Activated T-cell treated with anti-CD3 and anti-CD28 coated beads, Interleukin-2, amount 50 U/mL, for 24 hours (primary cell): Measurements from ENCODE around the gene BNC2.
"Not testable (repeated sequence)": the region's sequence is repeated elsewhere in the genome, so short reads cannot be mapped to it uniquely, and the experiment has no call there.

Source experiments
- DNase-seq: peaks from one replicate; pipeline ENCODE4 v3.0.0-alpha.2; 2020
- H3K27ac Mint-ChIP-seq: 2 replicates; pipeline ENCODE4 v1.8.0; 2020; ENCODE audit warnings: mild to moderate bottlenecking, mixed read lengths
- H3K27me3 Mint-ChIP-seq: 2 replicates; pipeline ENCODE4 v1.8.0; 2020; ENCODE audit warnings: mixed read lengths
- H3K36me3 Mint-ChIP-seq: 2 replicates; pipeline ENCODE4 v1.8.0; 2020; ENCODE audit warnings: low read depth, mixed read lengths
- H3K4me1 Mint-ChIP-seq: 2 replicates; pipeline ENCODE4 v1.8.0; 2020; ENCODE audit warnings: low read depth, mixed read lengths
- H3K4me3 Mint-ChIP-seq: 2 replicates; pipeline ENCODE4 v1.8.0; 2020; ENCODE audit warnings: mild to moderate bottlenecking, moderate library complexity, mixed read lengths
- H3K9me3 Mint-ChIP-seq: 2 replicates; pipeline ENCODE4 v1.8.0; 2020; ENCODE audit warnings: mixed read lengths

Gene BNC2

GRCh38 chr9:16870596-16871335 lies at the start of gene BNC2:
Gene BNC2, minus strand, starts transcription at chr9:16870670. Its CDS starts 22 bp downstream, at chr9:16870648.
- DNase-seq: no peak
- Mint-ChIP-seq H3K36me3 (no peaks in the 10 kb centered on the region), H3K4me1 (peaks cover 5% of the 10 kb centered on the region), H3K4me3 (peak within 1 kb of the TSS; percentile 41), H3K9me3 (peaks cover 7% of the 10 kb centered on the region), H3K27ac (no peak within 1 kb of the TSS), H3K27me3 (peaks cover 47% of the 10 kb centered on the region)

GRCh38 chr9:16918920-16919319 lies 48.5 kb upstream of the BNC2 start:
- H3K9me3 Mint-ChIP-seq: peaks cover 14% of the 10 kb centered on the region
- no peak overlapping the region for H3K4me3 Mint-ChIP-seq

GRCh38 chr9:16915126-16915831 lies 44.8 kb upstream of the BNC2 start:
- Mint-ChIP-seq H3K27ac (no peak overlapping the region), H3K36me3 (no peaks in the 10 kb centered on the region), H3K27me3 (no peaks in the 10 kb centered on the region), H3K4me1 (no peaks in the 10 kb centered on the region), H3K4me3 (no peak overlapping the region), H3K9me3 (peaks cover 12% of the 10 kb centered on the region)
- no peak for DNase-seq

More at GRCh38 chr9:16918920-16919319, 48.5 kb upstream of the BNC2 start:
- DNase-seq: no peak
- Mint-ChIP-seq H3K27ac (no peak overlapping the region), H3K36me3 (no peaks in the 10 kb centered on the region), H3K27me3 (no peaks in the 10 kb centered on the region), H3K4me1 (no peaks in the 10 kb centered on the region)

- H3K27ac Mint-ChIP-seq: no peak overlapping the region
- H3K4me1 Mint-ChIP-seq: no peaks in the 10 kb centered on the region
- no peak overlapping the region for H3K4me3 Mint-ChIP-seq
- peaks cover 2% of the 10 kb centered on the region for H3K9me3 Mint-ChIP-seq
- H3K36me3 Mint-ChIP-seq: no peaks in the 10 kb centered on the region
- H3K27me3 Mint-ChIP-seq: no peaks in the 10 kb centered on the region
- no peak for DNase-seq
Observed at GRCh38 chr9:16912197-16912596, 41.7 kb upstream of the BNC2 start.

- DNase-seq, H3K4me1 Mint-ChIP-seq, H3K27ac Mint-ChIP-seq: not testable (repeated sequence)
Observed at GRCh38 chr9:16908206-16908605, 37.7 kb upstream of the BNC2 start.

GRCh38 chr9:16904655-16905054 lies 34.2 kb upstream of the BNC2 start:
- Mint-ChIP-seq H3K27ac (no peak overlapping the region), H3K4me1 (no peaks in the 10 kb centered on the region), H3K36me3 (no peaks in the 10 kb centered on the region), H3K4me3 (no peak overlapping the region), H3K27me3 (no peaks in the 10 kb centered on the region), H3K9me3 (peaks cover 4% of the 10 kb centered on the region)
- no peak for DNase-seq

More at GRCh38 chr9:16908206-16908605, 37.7 kb upstream of the BNC2 start:
- not testable (repeated sequence) for H3K4me3 Mint-ChIP-seq, H3K27me3 Mint-ChIP-seq, H3K9me3 Mint-ChIP-seq, H3K36me3 Mint-ChIP-seq

- no peaks in the 10 kb centered on the region for H3K36me3 Mint-ChIP-seq
- no peak overlapping the region for H3K27ac Mint-ChIP-seq
- peaks cover 9% of the 10 kb centered on the region for H3K9me3 Mint-ChIP-seq
- no peak for DNase-seq
- no peaks in the 10 kb centered on the region for H3K4me1 Mint-ChIP-seq
- no peaks in the 10 kb centered on the region for H3K27me3 Mint-ChIP-seq
- no peak overlapping the region for H3K4me3 Mint-ChIP-seq
Observed at GRCh38 chr9:16901590-16901989, 31.1 kb upstream of the BNC2 start.

GRCh38 chr9:16899606-16900005 lies 29.1 kb upstream of the BNC2 start:
- no peaks in the 10 kb centered on the region for H3K36me3 Mint-ChIP-seq
- no peaks in the 10 kb centered on the region for H3K27me3 Mint-ChIP-seq
- no peak for DNase-seq
- no peaks in the 10 kb centered on the region for H3K4me1 Mint-ChIP-seq
- H3K27ac Mint-ChIP-seq: no peak overlapping the region
- peaks cover 9% of the 10 kb centered on the region for H3K9me3 Mint-ChIP-seq
- no peak overlapping the region for H3K4me3 Mint-ChIP-seq

GRCh38 chr9:16898464-16898863 lies 28.0 kb upstream of the BNC2 start:
- no peak for DNase-seq
- Mint-ChIP-seq H3K4me3 (no peak overlapping the region), H3K36me3 (no peaks in the 10 kb centered on the region), H3K9me3 (peaks cover 9% of the 10 kb centered on the region), H3K27ac (no peak overlapping the region), H3K27me3 (no peaks in the 10 kb centered on the region), H3K4me1 (no peaks in the 10 kb centered on the region)

- DNase-seq: no peak
- Mint-ChIP-seq H3K36me3 (no peaks in the 10 kb centered on the region), H3K27me3 (no peaks in the 10 kb centered on the region), H3K4me1 (no peaks in the 10 kb centered on the region), H3K9me3 (peaks cover 14% of the 10 kb centered on the region), H3K27ac (no peak overlapping the region), H3K4me3 (no peak overlapping the region)
Observed at GRCh38 chr9:16888594-16888993, 18.1 kb upstream of the BNC2 start.

- Mint-ChIP-seq H3K4me1 (no peaks in the 10 kb centered on the region), H3K9me3 (peaks cover 27% of the 10 kb centered on the region), H3K27ac (no peak overlapping the region), H3K4me3 (no peak overlapping the region), H3K36me3 (no peaks in the 10 kb centered on the region), H3K27me3 (no peaks in the 10 kb centered on the region)
- no peak for DNase-seq
Observed at GRCh38 chr9:16885931-16886330, 15.5 kb upstream of the BNC2 start.

GRCh38 chr9:16884952-16885513 lies 14.6 kb upstream of the BNC2 start:
- no peak overlapping the region for H3K27ac Mint-ChIP-seq
- H3K36me3 Mint-ChIP-seq: no peaks in the 10 kb centered on the region
- H3K4me3 Mint-ChIP-seq: no peak overlapping the region
- H3K27me3 Mint-ChIP-seq: no peaks in the 10 kb centered on the region
- H3K9me3 Mint-ChIP-seq: peaks cover 25% of the 10 kb centered on the region
- DNase-seq: no peak
- no peaks in the 10 kb centered on the region for H3K4me1 Mint-ChIP-seq

GRCh38 chr9:16884373-16884772 lies 13.9 kb upstream of the BNC2 start:
- Mint-ChIP-seq H3K4me3 (no peak overlapping the region), H3K36me3 (no peaks in the 10 kb centered on the region), H3K27ac (no peak overlapping the region)

GRCh38 chr9:16883586-16883985 lies 13.1 kb upstream of the BNC2 start:
- Mint-ChIP-seq H3K9me3 (peaks cover 27% of the 10 kb centered on the region), H3K27ac (no peak overlapping the region), H3K4me3 (no peak overlapping the region), H3K36me3 (no peaks in the 10 kb centered on the region), H3K27me3 (no peaks in the 10 kb centered on the region), H3K4me1 (no peaks in the 10 kb centered on the region)
- no peak for DNase-seq

More at GRCh38 chr9:16884373-16884772, 13.9 kb upstream of the BNC2 start:
- Mint-ChIP-seq H3K4me1 (no peaks in the 10 kb centered on the region), H3K9me3 (peaks cover 27% of the 10 kb centered on the region), H3K27me3 (no peaks in the 10 kb centered on the region)
- DNase-seq: no peak

- not testable (repeated sequence) for H3K4me3 Mint-ChIP-seq, H3K27me3 Mint-ChIP-seq, DNase-seq, H3K36me3 Mint-ChIP-seq, H3K27ac Mint-ChIP-seq, H3K4me1 Mint-ChIP-seq
- peaks cover 27% of the 10 kb centered on the region for H3K9me3 Mint-ChIP-seq
Observed at GRCh38 chr9:16882440-16882839, 12.0 kb upstream of the BNC2 start.
